Measurements from ENCODE around the gene APOO.

The APOO gene

GRCh38 chrX:23783589-23784469 lies 123.9 kb downstream of the APOO start:
- no peak for TF ChIP-seq EGR1 (IDR thresholded peaks at IDR 0.05)
